ENCODE measurements around the gene DNAL1. TPM values are rescaled to one million over a fixed set of nuclear protein-coding genes. Genes with fewer than 3 reads are reported as not detected.

The DNAL1 gene
- polyA plus RNA-seq, 2 of the 4 experiments (the other 2 are of a cell fraction), result 8.3 to 16.3 TPM

- Histone ChIP-seq H3K4me1 (no peaks in the 10 kb centered on the region), H3K4me3 (no peak overlapping the region), H3K27ac (no peak overlapping the region), H3K4me2 (no peak overlapping the region), H3K9me3 (no peaks in the 10 kb centered on the region)
- DNase-seq (ENCODE audit: low read depth in 1 of 2, low spot score in 1 of 2) (no peak), ATAC-seq (no peak), FAIRE-seq (no peak)
- WGBS (ENCODE audit: missing lambda C conversion rate), result 80% methylated on average over 3 of the region's 3 CpGs
- POLR2A ChIA-PET, result no interaction called here
- no peak for TF ChIP-seq FOSB (CRISPR knock-in tag; IDR thresholded peaks at IDR 0.05)
- TF ChIP-seq POLR2AphosphoS2 (conservative IDR thresholded peaks at IDR 0.05; ENCODE audit: low read length), result no peak
- TF ChIP-seq POLR2A (IDR thresholded peaks at IDR 0.05; ENCODE audit: low read length), result no peak
- no peak for TF ChIP-seq NFE2L2 (conservative IDR thresholded peaks at IDR 0.05; ENCODE audit: low read length)
- no peak for TF ChIP-seq MAFK (IDR thresholded peaks at IDR 0.05; ENCODE audit: partially characterized antibody)
- no peak for TF ChIP-seq EP300 (IDR thresholded peaks at IDR 0.05)
- no peak for TF ChIP-seq MAX (IDR thresholded peaks at IDR 0.05)
- TF ChIP-seq PBX3 (IDR thresholded peaks at IDR 0.05), result no peak
- TF ChIP-seq TFCP2L1 (CRISPR knock-in tag; IDR thresholded peaks at IDR 0.05), result no peak
- TF ChIP-seq CBX8 (IDR thresholded peaks at IDR 0.05), result no peak
- TF ChIP-seq SMC3 (IDR thresholded peaks at IDR 0.05), result no peak
- CTCF ChIA-PET, result interaction anchor here (0.8 to 1.2 kb wide), 4 partner anchors 19 to 242 kb away, joined by 3 to 4 read pairs (median 3); no protein-coding TSS in a partner anchor
Observed at GRCh38 chr14:73606271-73606670, 38.5 kb upstream of the DNAL1 start.

GRCh38 chr14:73607241-73607640, 37.5 kb upstream of the DNAL1 start:
- DNase-seq (ENCODE audit: low read depth in 1 of 2, low spot score in 1 of 2), result no peak
- WGBS (ENCODE audit: missing lambda C conversion rate), result 97% methylated on average over 1 of the region's 1 CpG
- Histone ChIP-seq H3K27ac (no peak overlapping the region), H3K4me1 (no peaks in the 10 kb centered on the region; the same call in 2 of the 3 replicates), H3K4me2 (no peak overlapping the region), H3K4me3 (no peak overlapping the region), H3K9me3 (no peaks in the 10 kb centered on the region)
- TF ChIP-seq USF2 (IDR thresholded peaks at IDR 0.05) (no peak), TP53 (CRISPR knock-in tag; IDR thresholded peaks at IDR 0.05) (no peak), ZFP36 (IDR thresholded peaks at IDR 0.05; ENCODE audit: borderline replicate concordance, partially characterized antibody) (peak; percentile 22)
- ATAC-seq, result no peak
- ChIA-PET CTCF (interaction anchor here (1.2 kb wide), 1 partner anchor 26 kb away, joined by 4 read pairs; no protein-coding TSS in a partner anchor), POLR2A (no interaction called here)
- no peak for FAIRE-seq

- CTCF ChIA-PET, result interaction anchor here (1.0 kb wide), 1 partner anchor 41 kb away, joined by 4 read pairs; no protein-coding TSS in a partner anchor
- ATAC-seq, result no peak
- DNase-seq (ENCODE audit: low read depth in 1 of 2, low spot score in 1 of 2), result no peak
Observed at GRCh38 chr14:73610687-73611086, 34.1 kb upstream of the DNAL1 start.

More at GRCh38 chr14:73610687-73611086, 34.1 kb upstream of the DNAL1 start:
- Histone ChIP-seq H3K4me3 (no peak overlapping the region), H3K4me1 (peaks cover 3% of the 10 kb centered on the region; the same call in 1 of the 3 replicates), H3K4me2 (no peak overlapping the region), H3K27ac (no peak overlapping the region), H3K9me3 (no peaks in the 10 kb centered on the region)
- TF ChIP-seq HDAC2 (IDR thresholded peaks at IDR 0.05), result no peak
- no peak for TF ChIP-seq HMGXB4 (CRISPR knock-in tag; IDR thresholded peaks at IDR 0.05; ENCODE audit: borderline replicate concordance)
- no peak for TF ChIP-seq E2F6 (IDR thresholded peaks at IDR 0.05; ENCODE audit: borderline replicate concordance, low read depth)
- TF ChIP-seq NR3C1 (IDR thresholded peaks at IDR 0.05), result no peak
- TF ChIP-seq HOXB5 (CRISPR knock-in tag; IDR thresholded peaks at IDR 0.05), result no peak
- no peak for TF ChIP-seq FOXS1 (CRISPR knock-in tag; IDR thresholded peaks at IDR 0.05)
- no peak for FAIRE-seq
- 30% methylated on average over 2 of the region's 2 CpGs for WGBS (ENCODE audit: missing lambda C conversion rate)
- POLR2A ChIA-PET, result interaction anchor here (0.6 kb wide), 1 partner anchor 72 kb away, joined by 4 read pairs; no protein-coding TSS in a partner anchor

Measured in A549 (cell line).